Measurements from ENCODE around the gene STAT5A.

GRCh38 chr17:42282478-42283080 lies 5.7 kb upstream of the STAT5A start:
- TF ChIP-seq, protein P1, sequence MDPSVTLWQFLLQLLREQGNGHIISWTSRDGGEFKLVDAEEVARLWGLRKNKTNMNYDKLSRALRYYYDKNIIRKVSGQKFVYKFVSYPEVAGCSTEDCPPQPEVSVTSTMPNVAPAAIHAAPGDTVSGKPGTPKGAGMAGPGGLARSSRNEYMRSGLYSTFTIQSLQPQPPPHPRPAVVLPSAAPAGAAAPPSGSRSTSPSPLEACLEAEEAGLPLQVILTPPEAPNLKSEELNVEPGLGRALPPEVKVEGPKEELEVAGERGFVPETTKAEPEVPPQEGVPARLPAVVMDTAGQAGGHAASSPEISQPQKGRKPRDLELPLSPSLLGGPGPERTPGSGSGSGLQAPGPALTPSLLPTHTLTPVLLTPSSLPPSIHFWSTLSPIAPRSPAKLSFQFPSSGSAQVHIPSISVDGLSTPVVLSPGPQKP (CRISPR knock-in tag; IDR thresholded peaks at IDR 0.05) = no peak
- TF ChIP-seq SPI1 (IDR thresholded peaks at IDR 0.05; ENCODE audit: borderline replicate concordance, low read depth, low read length) (no peak), CUX1 (CRISPR knock-in tag; IDR thresholded peaks at IDR 0.05) (no peak), POU5F1 (IDR thresholded peaks at IDR 0.05; ENCODE audit: borderline replicate concordance, low read depth, low read length, partially characterized antibody) (no peak), JUND (IDR thresholded peaks at IDR 0.05; ENCODE audit: borderline replicate concordance, low read depth, low read length) (no peak), JUND (tag; IDR thresholded peaks at IDR 0.05; ENCODE audit: borderline replicate concordance, low read depth, low read length) (no peak), FOSL1 (tag; conservative IDR thresholded peaks at IDR 0.05) (no peak), BACH1 (tag; IDR thresholded peaks at IDR 0.05) (no peak), POLR2AphosphoS5 (IDR thresholded peaks at IDR 0.05; ENCODE audit: control insufficient read depth, insufficient read depth, low read depth, low read length) (no peak)

Data from K562 (cell line).